Tibial artery (tissue), 4 donors: Measurements from ENCODE around the gene RAP1GAP2.

Experiments used
- DNase-seq, 2 donors: peaks; one replicate each; pipeline ENCODE4 v3.0.0-alpha.2; 2019
- H3K27ac ChIP-seq, 2 donors: fragments of 200-600 bp; sonication (generic) in 1 of 2; 1 replicate in 1 of 2; 2 replicates in 1 of 2; pipeline ENCODE4 v1.5.1; 2018 to 2019; ENCODE audit warnings: mild to moderate bottlenecking in 1 of 2
- H3K27me3 ChIP-seq, 2 donors: fragments of 200-600 bp; sonication (generic) in 1 of 2; one replicate each; pipeline versions ENCODE4 v1.5.1 to v1.6.0; 2016 to 2019
- H3K36me3 ChIP-seq, 3 donors: fragments of 200-600 bp; sonication (generic) in 2 of 3; one replicate each; pipeline ENCODE4 v1.5.1; 2016 to 2019; ENCODE audit warnings: mild to moderate bottlenecking in 2 of 3
- H3K4me1 ChIP-seq, 4 donors: fragments of 200-600 bp; sonication (generic) in 2 of 4; 1 replicate in 3 of 4; 2 replicates in 1 of 4; pipeline ENCODE4 v1.5.1; 2016 to 2019
- H3K4me3 ChIP-seq, 2 donors: fragments of 200-600 bp; sonication (generic) in 1 of 2; 1 replicate in 1 of 2; 2 replicates in 1 of 2; pipeline ENCODE4 v1.5.1; 2018 to 2019; ENCODE audit warnings: mild to moderate bottlenecking in 2 of 2
- H3K9me3 ChIP-seq, 3 donors: fragments of 200-600 bp; sonication (generic) in 1 of 3; one replicate each; pipeline ENCODE4 v1.5.1; 2016 to 2019
- intact Hi-C: fragments of 100-400 bp; cut with DNase I; formaldehyde crosslinking; loops from one replicate; pipeline ENCODE4 v1.15.0; 2023; ENCODE audit warnings: low total_unique reads
- TF ChIP-seq, protein P1 (sequence below), 2 experiments: fragments of 200-600 bp in 1 of 2; fragments of 450-650 bp in 1 of 2; IDR thresholded peaks; one replicate each; pipeline ENCODE4 v1.5.1; 2017 to 2019; ENCODE audit warnings: antibody characterized with exemption in 2 of 2, mild to moderate bottlenecking in 1 of 2, moderate library complexity in 1 of 2

Gene RAP1GAP2

DNA sequence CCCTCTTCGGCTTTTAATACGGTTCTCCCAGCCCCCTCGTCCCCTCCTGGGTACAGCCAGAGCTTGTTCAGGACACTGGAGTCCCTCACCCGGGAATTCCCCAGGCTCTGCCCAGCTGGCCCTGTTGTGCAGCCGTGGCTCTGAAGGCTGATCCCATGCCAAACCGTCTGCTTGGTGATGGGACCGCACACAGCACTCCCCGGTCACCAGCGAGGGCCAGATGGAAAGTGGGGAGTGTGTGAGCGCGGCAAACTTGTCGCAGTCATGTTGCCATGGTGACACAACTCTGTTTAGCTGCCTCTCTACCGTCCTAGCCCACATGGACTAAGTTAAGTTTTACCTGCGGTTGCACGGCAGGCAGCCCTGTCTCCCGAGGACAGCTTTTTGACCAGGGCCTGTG lies 107.9 kb downstream of the RAP1GAP2 start:
- intact Hi-C loops, result no loop called here
- TF ChIP-seq, protein P1, sequence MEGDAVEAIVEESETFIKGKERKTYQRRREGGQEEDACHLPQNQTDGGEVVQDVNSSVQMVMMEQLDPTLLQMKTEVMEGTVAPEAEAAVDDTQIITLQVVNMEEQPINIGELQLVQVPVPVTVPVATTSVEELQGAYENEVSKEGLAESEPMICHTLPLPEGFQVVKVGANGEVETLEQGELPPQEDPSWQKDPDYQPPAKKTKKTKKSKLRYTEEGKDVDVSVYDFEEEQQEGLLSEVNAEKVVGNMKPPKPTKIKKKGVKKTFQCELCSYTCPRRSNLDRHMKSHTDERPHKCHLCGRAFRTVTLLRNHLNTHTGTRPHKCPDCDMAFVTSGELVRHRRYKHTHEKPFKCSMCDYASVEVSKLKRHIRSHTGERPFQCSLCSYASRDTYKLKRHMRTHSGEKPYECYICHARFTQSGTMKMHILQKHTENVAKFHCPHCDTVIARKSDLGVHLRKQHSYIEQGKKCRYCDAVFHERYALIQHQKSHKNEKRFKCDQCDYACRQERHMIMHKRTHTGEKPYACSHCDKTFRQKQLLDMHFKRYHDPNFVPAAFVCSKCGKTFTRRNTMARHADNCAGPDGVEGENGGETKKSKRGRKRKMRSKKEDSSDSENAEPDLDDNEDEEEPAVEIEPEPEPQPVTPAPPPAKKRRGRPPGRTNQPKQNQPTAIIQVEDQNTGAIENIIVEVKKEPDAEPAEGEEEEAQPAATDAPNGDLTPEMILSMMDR (IDR thresholded peaks at IDR 0.05), result no peak
- Histone ChIP-seq H3K27ac (no peak overlapping the region), H3K4me3 (no peak overlapping the region), H3K27me3 (no peaks in the 10 kb centered on the region), H3K4me1 (peaks cover 0 to 5% (median 0%) of the 10 kb centered on the region in 4 donors), H3K36me3 (no peaks in the 10 kb centered on the region), H3K9me3 (no peaks in the 10 kb centered on the region)
- no peak for DNase-seq

DNA sequence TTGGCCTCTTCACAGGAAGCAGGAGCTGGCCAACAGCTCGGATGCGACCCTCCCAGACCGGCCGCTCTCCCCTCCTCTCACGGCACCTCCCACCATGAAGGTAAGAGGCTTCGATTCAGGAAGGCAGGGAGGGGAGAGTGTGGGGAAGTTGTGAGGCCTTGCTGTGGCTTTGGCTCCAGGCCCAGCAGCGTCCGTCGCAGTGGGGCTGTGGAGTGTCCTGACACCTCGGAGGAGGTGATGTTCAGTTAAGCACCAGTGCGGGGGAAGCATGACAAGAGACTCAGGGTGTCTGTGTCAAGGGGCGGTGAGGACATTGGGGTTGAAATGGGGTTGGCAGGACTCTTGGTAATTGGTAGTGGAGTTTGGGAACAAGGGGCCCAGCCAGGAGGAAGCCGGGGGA lies 109.0 kb downstream of the RAP1GAP2 start:
- intact Hi-C loops, result no loop called here
- Histone ChIP-seq H3K27me3 (no peaks in the 10 kb centered on the region), H3K27ac (no peak overlapping the region), H3K4me3 (no peak overlapping the region), H3K36me3 (no peaks in the 10 kb centered on the region), H3K9me3 (no peaks in the 10 kb centered on the region), H3K4me1 (peaks cover 0 to 5% (median 0%) of the 10 kb centered on the region in 4 donors)
- DNase-seq, result no peak
- TF ChIP-seq, protein P1 (IDR thresholded peaks at IDR 0.05), result no peak

DNA sequence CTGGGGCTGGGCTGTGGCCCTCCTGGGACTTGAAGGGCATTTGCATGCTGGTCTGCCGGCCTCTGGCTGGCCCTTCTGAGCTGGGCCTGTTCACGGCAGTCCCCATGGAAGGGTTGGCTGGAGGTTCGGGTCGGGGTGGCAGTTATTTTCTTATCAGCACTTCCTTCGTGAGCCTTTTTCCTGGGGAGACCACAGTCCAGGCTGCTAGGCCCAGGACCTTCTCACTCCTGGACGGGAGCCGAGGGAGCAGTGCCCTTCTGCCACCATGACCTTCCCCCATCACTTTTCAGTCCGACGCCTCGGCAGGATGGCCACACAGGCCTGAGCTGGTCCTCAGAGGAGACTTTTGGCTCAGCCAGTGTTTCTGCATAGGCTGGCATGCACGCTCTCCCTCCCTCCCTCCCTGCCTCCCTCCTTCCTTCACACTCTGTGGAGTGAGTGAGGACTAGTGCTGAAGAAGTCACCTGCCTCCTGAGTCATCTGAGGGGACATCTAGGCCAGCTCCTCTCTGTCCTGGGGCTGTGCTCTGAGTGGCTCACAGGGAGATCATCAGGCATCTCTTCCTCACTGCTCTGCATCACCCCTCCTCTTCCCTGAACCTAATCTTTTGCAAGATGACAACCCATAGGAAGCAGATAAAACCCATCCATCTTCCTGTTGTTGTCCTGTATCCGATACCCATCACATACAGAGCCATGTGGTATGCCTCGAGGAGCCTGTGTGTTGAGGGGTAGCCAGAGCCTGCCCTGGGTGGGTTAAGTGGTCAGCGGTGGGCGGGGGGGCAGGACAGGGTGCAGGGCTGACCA lies 109.7 kb downstream of the RAP1GAP2 start:
- TF ChIP-seq, protein P1 (IDR thresholded peaks at IDR 0.05), result no peak
- no peaks in the 10 kb centered on the region for H3K27me3 ChIP-seq
- no peak overlapping the region for H3K27ac ChIP-seq
- no peaks in the 10 kb centered on the region for H3K9me3 ChIP-seq
- peaks cover 0 to 5% (median 0%) of the 10 kb centered on the region in 4 donors for H3K4me1 ChIP-seq
- DNase-seq, result no peak
- intact Hi-C loops, result no loop called here
- H3K36me3 ChIP-seq, result no peaks in the 10 kb centered on the region
- no peak overlapping the region for H3K4me3 ChIP-seq

DNA sequence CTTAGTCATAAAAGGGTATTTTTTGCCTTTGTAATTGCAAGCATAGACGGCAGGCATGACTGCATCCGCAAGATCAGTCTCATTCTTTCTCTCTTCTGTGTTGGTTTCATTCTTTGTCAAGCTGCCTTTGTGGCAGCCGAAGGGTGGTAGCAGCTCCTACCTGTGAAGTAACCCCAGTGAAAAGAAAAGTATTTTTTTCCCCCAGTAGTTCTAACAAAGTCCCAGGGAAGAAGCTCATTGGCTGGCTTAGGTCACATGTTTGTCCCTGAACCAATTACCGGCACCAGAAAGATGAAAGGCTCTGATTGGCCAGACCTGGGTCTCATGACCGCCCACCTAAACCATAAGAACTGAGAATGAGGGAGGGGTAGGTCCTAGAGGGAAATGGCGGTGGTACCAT lies 110.7 kb downstream of the RAP1GAP2 start:
- no peak for DNase-seq
- peaks cover 0 to 2% (median 0%) of the 10 kb centered on the region in 3 donors for H3K36me3 ChIP-seq
- H3K4me1 ChIP-seq, result peaks cover 0 to 5% (median 0%) of the 10 kb centered on the region in 4 donors
- no peak overlapping the region for H3K4me3 ChIP-seq
- no peaks in the 10 kb centered on the region for H3K27me3 ChIP-seq
- no peaks in the 10 kb centered on the region for H3K9me3 ChIP-seq
- intact Hi-C loops, result no loop called here
- TF ChIP-seq, protein P1 (IDR thresholded peaks at IDR 0.05), result no peak
- H3K27ac ChIP-seq, result no peak overlapping the region

DNA sequence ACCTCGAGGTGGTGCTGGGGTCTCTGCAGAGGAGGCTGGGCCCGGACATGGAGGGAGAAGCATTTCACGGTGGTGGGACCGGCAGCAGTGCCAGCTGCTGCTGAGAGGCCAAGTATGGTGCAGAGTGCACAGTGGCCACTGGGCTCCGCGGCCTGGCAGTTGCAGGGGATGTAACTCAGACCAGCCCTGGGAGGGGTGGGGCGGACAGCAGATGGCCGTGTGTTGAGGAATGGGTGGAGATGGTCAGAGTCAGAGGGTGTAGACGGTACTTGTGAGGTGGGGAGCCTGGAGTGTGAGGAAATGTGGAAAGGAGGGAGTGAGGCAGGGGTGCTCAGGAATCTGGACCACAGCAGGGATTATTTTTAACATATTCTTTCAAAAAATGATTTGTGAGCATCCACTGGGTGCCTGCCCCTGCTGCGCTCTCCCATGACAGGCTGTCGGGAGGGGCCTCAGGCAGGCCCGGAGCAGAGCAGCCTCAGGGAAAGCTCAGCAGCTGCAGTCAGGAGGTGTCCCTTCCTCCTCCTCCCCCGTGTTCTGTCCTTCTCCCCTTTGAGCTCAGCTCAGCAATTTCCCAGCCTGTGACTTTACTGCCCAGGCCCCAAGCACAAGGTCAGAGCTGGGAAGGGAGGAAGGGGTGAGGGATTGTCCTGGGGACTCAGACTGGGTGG lies 113.1 kb downstream of the RAP1GAP2 start:
- Histone ChIP-seq H3K9me3 (no peaks in the 10 kb centered on the region), H3K4me3 (no peak overlapping the region), H3K36me3 (peaks cover 0 to 5% (median 0%) of the 10 kb centered on the region in 3 donors), H3K4me1 (no peaks in the 10 kb centered on the region), H3K27ac (no peak overlapping the region), H3K27me3 (no peaks in the 10 kb centered on the region)
- TF ChIP-seq, protein P1 (IDR thresholded peaks at IDR 0.05), result no peak
- intact Hi-C loops, result no loop called here
- DNase-seq, result no peak
